Stimulated activated naive CD8-positive, alpha-beta T cell treated with anti-CD3 and anti-CD28 coated beads, Interleukin-15, Interleukin-2, amounts not matched to agents 100 ng/mL and 50 ng/mL, for 24 hours (primary cell): ENCODE measurements around the gene SETD6.

ENCODE experiments used
- H3K27ac Mint-ChIP-seq: one replicate; pipeline ENCODE4 v1.8.0; 2021; ENCODE audit warnings: mild to moderate bottlenecking, mixed read lengths
- H3K27me3 Mint-ChIP-seq: one replicate; pipeline ENCODE4 v1.8.0; 2021; ENCODE audit warnings: mixed read lengths
- H3K36me3 Mint-ChIP-seq: one replicate; pipeline ENCODE4 v1.8.0; 2021; ENCODE audit warnings: low read depth, mixed read lengths
- H3K4me1 Mint-ChIP-seq: one replicate; pipeline ENCODE4 v1.8.0; 2021; ENCODE audit warnings: low read depth, mixed read lengths
- H3K4me3 Mint-ChIP-seq: one replicate; pipeline ENCODE4 v1.8.0; 2021; ENCODE audit warnings: mild to moderate bottlenecking, mixed read lengths
- H3K9me3 Mint-ChIP-seq: one replicate; pipeline ENCODE4 v1.8.0; 2021; ENCODE audit warnings: mixed read lengths

Gene SETD6

GRCh38 chr16:58500430-58501241 is 14.7 kb upstream of the SETD6 start:
- Mint-ChIP-seq H3K9me3 (no peaks in the 10 kb centered on the region), H3K27ac (no peak overlapping the region), H3K4me3 (peak overlapping the region; percentile 73), H3K36me3 (no peaks in the 10 kb centered on the region), H3K4me1 (peaks cover 11% of the 10 kb centered on the region), H3K27me3 (peaks cover 18% of the 10 kb centered on the region)

DNA sequence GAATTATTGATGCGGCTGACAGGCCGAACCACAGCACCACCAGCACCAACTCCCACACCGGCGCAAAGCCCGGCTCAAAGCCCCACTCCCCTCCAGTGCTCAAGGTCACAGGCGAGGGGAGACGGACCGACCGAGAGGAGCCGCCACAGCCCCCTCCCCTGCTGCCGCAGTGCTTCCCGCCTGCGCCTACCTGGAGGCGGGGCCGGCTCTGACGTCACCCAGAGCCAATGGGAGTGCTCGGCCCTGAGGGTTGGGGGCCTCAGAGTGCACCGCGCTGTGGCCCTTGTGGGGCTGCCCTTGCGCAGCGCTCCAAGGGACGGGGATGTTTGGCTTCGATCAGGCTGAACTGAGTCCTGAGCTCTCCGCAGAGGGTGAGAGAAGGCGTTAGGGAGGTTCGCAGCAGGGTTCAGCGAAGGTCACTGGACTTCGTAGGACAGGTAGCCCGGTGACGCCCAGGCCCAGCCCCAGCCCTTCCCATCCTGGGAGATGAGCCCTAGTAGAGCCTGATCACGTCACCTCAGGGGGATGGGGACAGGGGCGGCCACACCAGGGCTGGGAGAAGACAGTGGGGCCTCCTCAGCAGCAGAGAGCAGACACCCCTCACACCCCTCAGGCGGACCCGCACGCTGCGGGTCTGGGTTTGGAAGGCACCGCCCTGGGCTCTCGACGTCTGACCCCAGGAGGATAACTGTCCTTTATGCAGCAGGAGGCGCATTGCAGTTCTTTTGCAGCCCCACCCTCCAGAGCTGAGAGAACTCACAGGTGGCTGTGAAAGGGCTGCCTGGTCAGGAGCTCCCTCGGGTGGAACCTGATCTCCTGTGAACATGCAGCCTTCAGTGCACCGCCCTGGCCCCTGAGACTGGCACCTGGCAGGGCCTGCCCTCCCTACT is 13.8 kb upstream of the SETD6 start:
- H3K4me1 Mint-ChIP-seq, result peaks cover 10% of the 10 kb centered on the region
- peak overlapping the region; percentile 31 for H3K27ac Mint-ChIP-seq
- H3K27me3 Mint-ChIP-seq, result peaks cover 18% of the 10 kb centered on the region
- H3K4me3 Mint-ChIP-seq, result peak overlapping the region; percentile 73
- H3K36me3 Mint-ChIP-seq, result no peaks in the 10 kb centered on the region
- H3K9me3 Mint-ChIP-seq, result no peaks in the 10 kb centered on the region

GRCh38 chr16:58502217-58502921 is 12.9 kb upstream of the SETD6 start:
- Mint-ChIP-seq H3K27ac (no peak overlapping the region), H3K27me3 (peaks cover 18% of the 10 kb centered on the region), H3K4me1 (peaks cover 10% of the 10 kb centered on the region), H3K36me3 (no peaks in the 10 kb centered on the region), H3K9me3 (no peaks in the 10 kb centered on the region), H3K4me3 (no peak overlapping the region)

- H3K4me3 Mint-ChIP-seq, result no peak overlapping the region
- H3K27ac Mint-ChIP-seq, result no peak overlapping the region
- H3K4me1 Mint-ChIP-seq, result peaks cover 10% of the 10 kb centered on the region
- no peaks in the 10 kb centered on the region for H3K36me3 Mint-ChIP-seq
- H3K27me3 Mint-ChIP-seq, result peaks cover 18% of the 10 kb centered on the region
- no peaks in the 10 kb centered on the region for H3K9me3 Mint-ChIP-seq
These were observed 12.0 kb upstream of the SETD6 start for GRCh38 chr16:58503166-58503862.

DNA sequence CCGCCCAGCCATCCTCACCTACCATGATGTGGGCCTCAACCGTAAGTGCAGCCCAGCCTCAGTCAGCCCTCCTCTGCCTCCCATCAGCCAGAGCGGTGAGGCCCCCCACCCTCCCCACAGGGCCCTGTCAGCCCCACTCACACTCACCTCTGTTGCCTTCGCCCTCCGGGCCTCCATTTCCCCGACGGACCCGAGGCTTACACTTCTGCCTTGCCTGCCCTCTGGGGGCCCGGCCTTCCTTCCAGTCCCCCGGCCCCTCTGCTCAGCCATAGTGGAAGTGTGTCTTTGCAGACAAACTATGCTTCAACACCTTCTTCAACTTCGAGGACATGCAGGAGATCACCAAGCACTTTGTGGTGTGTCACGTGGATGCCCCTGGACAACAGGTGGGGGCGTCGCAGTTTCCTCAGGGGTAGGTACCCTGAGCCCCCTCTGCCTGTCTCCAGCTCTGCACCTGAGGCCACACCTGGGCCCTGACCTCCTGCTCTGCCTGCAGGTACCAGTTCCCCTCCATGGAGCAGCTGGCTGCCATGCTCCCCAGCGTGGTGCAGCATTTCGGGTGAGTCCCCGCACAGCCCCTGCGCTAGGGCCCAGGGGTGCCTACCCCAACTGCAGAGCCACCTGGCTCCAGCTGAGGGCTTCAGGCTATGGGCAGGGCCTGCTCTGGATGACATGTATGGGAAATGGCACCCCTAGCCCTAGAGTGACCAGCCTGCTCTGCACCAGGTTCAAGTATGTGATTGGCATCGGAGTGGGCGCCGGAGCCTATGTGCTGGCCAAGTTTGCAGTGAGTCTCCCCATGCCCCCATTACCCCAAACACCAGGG is 11.2 kb upstream of the SETD6 start:
- peaks cover 10% of the 10 kb centered on the region for H3K4me1 Mint-ChIP-seq
- H3K9me3 Mint-ChIP-seq, result no peaks in the 10 kb centered on the region
- no peak overlapping the region for H3K4me3 Mint-ChIP-seq

DNA sequence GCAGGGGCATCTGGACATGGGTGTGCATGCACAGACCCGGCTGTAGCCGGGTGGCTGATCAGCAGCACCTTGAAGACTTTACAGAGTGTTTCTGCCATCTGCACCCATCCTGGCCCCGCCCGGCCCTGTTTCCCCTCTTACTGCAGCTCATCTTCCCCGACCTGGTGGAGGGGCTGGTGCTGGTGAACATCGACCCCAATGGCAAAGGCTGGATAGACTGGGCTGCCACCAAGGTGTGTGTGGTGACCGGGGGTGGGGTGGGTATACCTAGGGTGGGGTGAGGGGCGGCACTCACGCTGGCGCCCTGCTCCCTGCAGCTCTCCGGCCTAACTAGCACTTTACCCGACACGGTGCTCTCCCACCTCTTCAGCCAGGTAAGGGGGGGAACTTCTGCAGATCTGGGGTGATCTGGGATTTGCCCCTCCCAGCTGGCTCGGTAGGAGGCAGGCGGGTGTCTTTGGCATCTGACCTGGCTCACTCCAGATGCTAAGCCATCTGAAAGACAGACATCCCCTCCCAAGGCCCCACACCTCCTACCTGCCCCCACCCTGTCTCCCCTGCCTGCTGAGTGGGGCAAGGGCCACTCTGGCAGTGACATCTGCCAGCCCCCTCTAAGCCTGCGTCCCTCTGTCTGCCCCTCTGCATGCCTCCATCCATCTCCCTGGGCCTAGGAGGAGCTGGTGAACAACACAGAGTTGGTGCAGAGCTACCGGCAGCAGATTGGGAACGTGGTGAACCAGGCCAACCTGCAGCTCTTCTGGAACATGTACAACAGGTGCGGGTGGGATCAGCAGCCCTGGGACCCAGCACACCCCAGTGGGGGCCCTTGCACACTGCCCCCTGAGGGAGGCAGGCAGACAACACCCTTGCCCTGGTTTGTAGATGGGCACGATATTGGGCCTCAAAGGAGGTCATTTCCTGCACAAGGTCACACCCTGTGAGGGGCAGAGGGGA is 8.8 kb upstream of the SETD6 start:
- no peak overlapping the region for H3K27ac Mint-ChIP-seq
- peaks cover 8% of the 10 kb centered on the region for H3K27me3 Mint-ChIP-seq
- no peak overlapping the region for H3K4me3 Mint-ChIP-seq
- H3K4me1 Mint-ChIP-seq, result peaks cover 3% of the 10 kb centered on the region
- H3K9me3 Mint-ChIP-seq, result no peaks in the 10 kb centered on the region
- no peaks in the 10 kb centered on the region for H3K36me3 Mint-ChIP-seq

More for the DNA sequence above, 11.2 kb upstream of the SETD6 start:
- no peaks in the 10 kb centered on the region for H3K36me3 Mint-ChIP-seq
- no peak overlapping the region for H3K27ac Mint-ChIP-seq
- H3K27me3 Mint-ChIP-seq, result peaks cover 18% of the 10 kb centered on the region

GRCh38 chr16:58507195-58507962 is 7.9 kb upstream of the SETD6 start:
- H3K27ac Mint-ChIP-seq, result no peak overlapping the region
- H3K9me3 Mint-ChIP-seq, result no peaks in the 10 kb centered on the region
- no peaks in the 10 kb centered on the region for H3K27me3 Mint-ChIP-seq
- H3K4me1 Mint-ChIP-seq, result no peaks in the 10 kb centered on the region
- no peaks in the 10 kb centered on the region for H3K36me3 Mint-ChIP-seq
- H3K4me3 Mint-ChIP-seq, result no peak overlapping the region

GRCh38 chr16:58507963-58508670 is 7.2 kb upstream of the SETD6 start:
- Mint-ChIP-seq H3K9me3 (no peaks in the 10 kb centered on the region), H3K4me1 (peaks cover 5% of the 10 kb centered on the region), H3K36me3 (no peaks in the 10 kb centered on the region), H3K27me3 (no peaks in the 10 kb centered on the region), H3K27ac (no peak overlapping the region), H3K4me3 (no peak overlapping the region)

GRCh38 chr16:58508671-58509251 is 6.6 kb upstream of the SETD6 start:
- peaks cover under 1% of the 10 kb centered on the region for H3K36me3 Mint-ChIP-seq
- H3K4me1 Mint-ChIP-seq, result peaks cover 10% of the 10 kb centered on the region
- H3K9me3 Mint-ChIP-seq, result no peaks in the 10 kb centered on the region
- no peak overlapping the region for H3K4me3 Mint-ChIP-seq
- H3K27ac Mint-ChIP-seq, result no peak overlapping the region
- no peaks in the 10 kb centered on the region for H3K27me3 Mint-ChIP-seq

- Mint-ChIP-seq H3K36me3 (peaks cover 4% of the 10 kb centered on the region), H3K4me1 (peaks cover 14% of the 10 kb centered on the region), H3K4me3 (no peak overlapping the region), H3K27ac (no peak overlapping the region), H3K9me3 (no peaks in the 10 kb centered on the region), H3K27me3 (no peaks in the 10 kb centered on the region)
These were observed 5.8 kb upstream of the SETD6 start for GRCh38 chr16:58509256-58510096.
